Tibial nerve (tissue), 3 donors: ENCODE data around the gene NEU3.

Experiments
- POLR2A ChIP-seq, 2 donors: fragments of 450-650 bp; IDR thresholded peaks; one replicate each; pipeline ENCODE4 v1.6.1; 2017; ENCODE audit warnings: antibody characterized with exemption in 2 of 2, mild to moderate bottlenecking in 2 of 2, moderate library complexity in 2 of 2
- TF ChIP-seq, protein P1 (sequence below), 5 experiments: fragments of 200-600 bp in 3 of 5; fragments of 450-650 bp in 2 of 5; sonication (generic) in 3 of 5; IDR thresholded peaks; one replicate each; pipeline ENCODE4 v1.5.1; 2016 to 2019; ENCODE audit warnings: antibody characterized with exemption in 5 of 5, mild to moderate bottlenecking in 3 of 5, moderate library complexity in 2 of 5

DNA sequence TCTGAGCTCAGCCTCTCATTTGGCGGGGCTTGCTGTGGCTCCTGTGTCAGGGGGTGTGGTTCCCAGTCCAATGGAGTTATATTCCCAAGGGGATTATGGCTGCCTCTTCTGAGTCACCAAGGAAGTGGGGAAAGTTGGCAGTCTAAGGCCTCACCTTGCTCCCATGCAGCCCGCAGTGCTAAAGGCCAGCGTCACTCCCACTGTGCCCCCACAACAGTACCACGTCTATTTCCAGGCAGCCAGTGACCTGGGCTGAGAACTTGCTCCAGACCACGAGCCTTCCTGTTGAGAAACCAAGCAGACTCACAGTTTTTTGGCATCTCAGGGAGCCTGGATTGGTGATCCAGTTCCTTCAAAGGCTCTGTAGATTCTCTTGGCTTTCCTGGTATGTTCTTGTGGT lies 62.3 kb downstream of the NEU3 start:
- TF ChIP-seq, protein P1, sequence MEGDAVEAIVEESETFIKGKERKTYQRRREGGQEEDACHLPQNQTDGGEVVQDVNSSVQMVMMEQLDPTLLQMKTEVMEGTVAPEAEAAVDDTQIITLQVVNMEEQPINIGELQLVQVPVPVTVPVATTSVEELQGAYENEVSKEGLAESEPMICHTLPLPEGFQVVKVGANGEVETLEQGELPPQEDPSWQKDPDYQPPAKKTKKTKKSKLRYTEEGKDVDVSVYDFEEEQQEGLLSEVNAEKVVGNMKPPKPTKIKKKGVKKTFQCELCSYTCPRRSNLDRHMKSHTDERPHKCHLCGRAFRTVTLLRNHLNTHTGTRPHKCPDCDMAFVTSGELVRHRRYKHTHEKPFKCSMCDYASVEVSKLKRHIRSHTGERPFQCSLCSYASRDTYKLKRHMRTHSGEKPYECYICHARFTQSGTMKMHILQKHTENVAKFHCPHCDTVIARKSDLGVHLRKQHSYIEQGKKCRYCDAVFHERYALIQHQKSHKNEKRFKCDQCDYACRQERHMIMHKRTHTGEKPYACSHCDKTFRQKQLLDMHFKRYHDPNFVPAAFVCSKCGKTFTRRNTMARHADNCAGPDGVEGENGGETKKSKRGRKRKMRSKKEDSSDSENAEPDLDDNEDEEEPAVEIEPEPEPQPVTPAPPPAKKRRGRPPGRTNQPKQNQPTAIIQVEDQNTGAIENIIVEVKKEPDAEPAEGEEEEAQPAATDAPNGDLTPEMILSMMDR (IDR thresholded peaks at IDR 0.05) = no peak
- no peak for TF ChIP-seq POLR2A (IDR thresholded peaks at IDR 0.05)
